Measurements from ENCODE around the gene KLK1. TPM values are rescaled to one million over a fixed set of nuclear protein-coding genes. Genes with fewer than 3 reads are reported as not detected.
A peak's percentile ranks its signal among the peaks of the same experiment; 100 is the strongest.

Gene KLK1
- total RNA-seq = 2.1 TPM

DNA sequence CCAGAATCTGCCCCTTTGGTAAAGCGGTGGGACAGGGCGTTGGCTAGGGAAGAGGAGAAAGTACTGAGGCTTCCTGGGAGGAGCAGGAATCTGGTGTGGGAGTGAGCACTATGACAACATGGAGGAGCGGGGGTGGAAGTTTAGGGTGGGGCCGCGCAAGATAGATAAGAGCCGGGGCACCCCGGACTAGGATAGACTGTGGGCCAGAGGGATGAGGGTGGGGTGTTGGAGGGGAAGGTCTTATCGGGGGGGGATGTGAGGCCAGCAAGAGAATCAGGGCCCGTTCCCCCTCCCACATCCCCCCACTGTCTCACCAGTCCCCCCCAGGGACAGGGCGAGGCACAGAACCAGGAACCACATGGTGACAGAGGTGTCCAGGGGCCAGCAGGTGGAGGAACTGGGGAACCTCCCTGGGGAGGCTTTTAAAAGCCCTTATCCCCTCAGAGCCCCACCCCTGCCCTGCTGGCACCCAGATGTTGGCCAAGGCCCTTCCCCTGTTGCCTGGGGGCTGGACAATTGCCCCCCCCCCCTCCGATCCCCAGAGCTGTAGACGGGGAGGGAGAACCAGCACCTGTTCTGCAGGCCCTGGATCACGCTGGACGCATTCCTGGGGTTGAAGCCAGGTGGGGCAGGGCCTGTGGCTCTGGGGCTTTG is at the start of gene KLK1:
Gene KLK1, minus strand, starts transcription at position 399 of the 654 bp plus-strand sequence. Its CDS starts 39 bp downstream, at position 360.
- intact Hi-C loops (cut with DNase I) = no loop called here
- DNase-seq (ENCODE audit: low spot score) (no peak), ATAC-seq (no peak)

DNA sequence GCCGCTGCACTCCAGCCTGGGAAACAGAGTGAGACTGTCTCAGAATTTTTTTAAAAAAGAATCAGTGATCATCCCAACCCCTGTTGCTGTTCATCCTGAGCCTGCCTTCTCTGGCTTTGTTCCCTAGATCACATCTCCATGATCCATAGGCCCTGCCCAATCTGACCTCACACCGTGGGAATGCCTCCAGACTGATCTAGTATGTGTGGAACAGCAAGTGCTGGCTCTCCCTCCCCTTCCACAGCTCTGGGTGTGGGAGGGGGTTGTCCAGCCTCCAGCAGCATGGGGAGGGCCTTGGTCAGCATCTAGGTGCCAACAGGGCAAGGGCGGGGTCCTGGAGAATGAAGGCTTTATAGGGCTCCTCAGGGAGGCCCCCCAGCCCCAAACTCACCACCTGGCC is 49.5 kb upstream of the KLK1 start, which contains the start of gene KLK2:
Gene KLK2, plus strand, starts transcription at position 384 of the 400 bp plus-strand sequence. CDS start 35 bp downstream, outside the sequence.
- intact Hi-C loops (cut with DNase I) = no loop called here
- no peak for DNase-seq (ENCODE audit: low spot score)
- peak; percentile 63 for ATAC-seq

DNA sequence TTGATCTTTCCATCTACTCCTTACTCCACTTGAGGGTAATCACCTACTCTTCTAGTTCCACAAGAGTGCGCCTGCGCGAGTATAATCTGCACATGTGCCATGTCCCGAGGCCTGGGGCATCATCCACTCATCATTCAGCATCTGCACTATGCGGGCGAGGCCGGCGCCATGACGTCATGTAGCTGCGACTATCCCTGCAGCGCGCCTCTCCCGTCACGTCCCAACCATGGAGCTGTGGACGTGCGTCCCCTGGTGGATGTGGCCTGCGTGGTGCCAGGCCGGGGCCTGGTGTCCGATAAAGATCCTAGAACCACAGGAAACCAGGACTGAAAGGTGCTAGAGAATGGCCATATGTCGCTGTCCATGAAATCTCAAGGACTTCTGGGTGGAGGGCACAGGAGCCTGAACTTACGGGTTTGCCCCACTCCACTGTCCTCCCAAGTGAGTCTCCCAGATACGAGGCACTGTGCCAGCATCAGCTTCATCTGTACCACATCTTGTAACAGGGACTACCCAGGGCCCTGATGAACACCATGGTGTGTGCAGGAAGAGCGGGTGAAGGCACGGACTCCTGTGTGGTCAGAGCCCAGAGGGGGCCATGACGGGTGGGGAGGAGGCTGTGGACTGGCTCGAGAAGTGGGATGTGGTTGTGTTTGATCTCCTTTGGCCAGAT is 47.0 kb upstream of the KLK1 start:
- ATAC-seq (no peak), DNase-seq (ENCODE audit: low spot score) (no peak)
- intact Hi-C loops (cut with DNase I) = no loop called here

DNA sequence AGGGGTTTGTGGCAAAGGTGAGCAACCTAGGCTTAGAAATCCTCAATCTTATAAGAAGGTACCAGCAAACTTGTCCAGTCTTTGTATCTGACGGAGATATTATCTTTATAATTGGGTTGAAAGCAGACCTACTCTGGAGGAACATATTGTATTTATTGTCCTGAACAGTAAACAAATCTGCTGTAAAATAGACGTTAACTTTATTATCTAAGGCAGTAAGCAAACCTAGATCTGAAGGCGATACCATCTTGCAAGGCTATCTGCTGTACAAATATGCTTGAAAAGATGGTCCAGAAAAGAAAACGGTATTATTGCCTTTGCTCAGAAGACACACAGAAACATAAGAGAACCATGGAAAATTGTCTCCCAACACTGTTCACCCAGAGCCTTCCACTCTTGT is 45.9 kb upstream of the KLK1 start:
- ATAC-seq = no peak

DNA sequence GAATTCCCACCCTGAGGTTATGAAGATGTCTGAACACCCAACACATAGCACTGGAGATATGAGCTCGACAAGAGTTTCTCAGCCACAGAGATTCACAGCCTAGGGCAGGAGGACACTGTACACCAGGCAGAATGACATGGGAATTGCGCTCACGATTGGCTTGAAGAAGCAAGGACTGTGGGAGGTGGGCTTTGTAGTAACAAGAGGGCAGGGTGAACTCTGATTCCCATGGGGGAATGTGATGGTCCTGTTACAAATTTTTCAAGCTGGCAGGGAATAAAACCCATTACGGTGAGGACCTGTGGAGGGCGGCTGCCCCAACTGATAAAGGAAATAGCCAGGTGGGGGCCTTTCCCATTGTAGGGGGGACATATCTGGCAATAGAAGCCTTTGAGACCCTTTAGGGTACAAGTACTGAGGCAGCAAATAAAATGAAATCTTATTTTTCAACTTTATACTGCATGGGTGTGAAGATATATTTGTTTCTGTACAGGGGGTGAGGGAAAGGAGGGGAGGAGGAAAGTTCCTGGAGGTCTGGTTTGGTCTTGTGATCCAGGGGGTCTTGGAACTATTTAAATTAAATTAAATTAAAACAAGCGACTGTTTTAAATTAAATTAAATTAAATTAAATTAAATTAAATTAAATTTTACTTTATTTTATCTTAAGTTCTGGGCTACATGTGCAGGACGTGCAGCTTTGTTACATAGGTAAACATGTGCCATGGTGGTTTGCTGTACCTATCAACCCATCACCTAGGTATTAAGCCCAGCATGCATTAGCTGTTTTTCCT is 38.1 kb upstream of the KLK1 start:
- ATAC-seq (no peak), DNase-seq (ENCODE audit: low spot score) (no peak)
- intact Hi-C loops (cut with DNase I) = no loop called here

More for the DNA sequence above, 45.9 kb upstream of the KLK1 start:
- intact Hi-C loops (cut with DNase I) = no loop called here
- DNase-seq (ENCODE audit: low spot score) = no peak

DNA sequence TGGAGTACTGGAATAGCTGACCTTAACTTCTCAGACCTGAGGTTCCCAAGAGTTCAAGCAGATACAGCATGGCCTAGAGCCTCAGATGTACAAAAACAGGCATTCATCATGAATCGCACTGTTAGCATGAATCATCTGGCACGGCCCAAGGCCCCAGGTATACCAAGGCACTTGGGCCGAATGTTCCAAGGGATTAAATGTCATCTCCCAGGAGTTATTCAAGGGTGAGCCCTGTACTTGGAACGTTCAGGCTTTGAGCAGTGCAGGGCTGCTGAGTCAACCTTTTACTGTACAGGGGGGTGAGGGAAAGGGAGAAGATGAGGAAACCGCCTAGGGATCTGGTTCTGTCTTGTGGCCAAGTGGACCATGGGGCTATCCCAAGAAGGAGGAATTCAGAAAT is 37.4 kb upstream of the KLK1 start:
- ATAC-seq = no peak
- intact Hi-C loops (cut with DNase I) = no loop called here
- no peak for DNase-seq (ENCODE audit: low spot score)

DNA sequence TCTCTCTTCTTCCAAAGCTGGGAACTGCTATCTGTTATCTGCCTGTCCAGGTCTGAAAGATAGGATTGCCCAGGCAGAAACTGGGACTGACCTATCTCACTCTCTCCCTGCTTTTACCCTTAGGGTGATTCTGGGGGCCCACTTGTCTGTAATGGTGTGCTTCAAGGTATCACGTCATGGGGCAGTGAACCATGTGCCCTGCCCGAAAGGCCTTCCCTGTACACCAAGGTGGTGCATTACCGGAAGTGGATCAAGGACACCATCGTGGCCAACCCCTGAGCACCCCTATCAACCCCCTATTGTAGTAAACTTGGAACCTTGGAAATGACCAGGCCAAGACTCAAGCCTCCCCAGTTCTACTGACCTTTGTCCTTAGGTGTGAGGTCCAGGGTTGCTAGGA is 36.3 kb upstream of the KLK1 start:
- no peak for ATAC-seq
- intact Hi-C loops (cut with DNase I) = no loop called here
- DNase-seq (ENCODE audit: low spot score) = no peak

DNA sequence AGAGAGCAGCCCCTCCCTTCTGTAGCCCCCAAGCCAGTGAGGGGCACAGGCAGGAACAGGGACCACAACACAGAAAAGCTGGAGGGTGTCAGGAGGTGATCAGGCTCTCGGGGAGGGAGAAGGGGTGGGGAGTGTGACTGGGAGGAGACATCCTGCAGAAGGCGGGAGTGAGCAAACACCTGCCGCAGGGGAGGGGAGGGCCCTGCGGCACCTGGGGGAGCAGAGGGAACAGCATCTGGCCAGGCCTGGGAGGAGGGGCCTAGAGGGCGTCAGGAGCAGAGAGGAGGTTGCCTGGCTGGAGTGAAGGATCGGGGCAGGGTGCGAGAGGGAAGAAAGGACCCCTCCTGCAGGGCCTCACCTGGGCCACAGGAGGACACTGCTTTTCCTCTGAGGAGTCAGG is 35.3 kb upstream of the KLK1 start:
- intact Hi-C loops (cut with DNase I) = no loop called here
- ATAC-seq = no peak
- DNase-seq (ENCODE audit: low spot score) = no peak

DNA sequence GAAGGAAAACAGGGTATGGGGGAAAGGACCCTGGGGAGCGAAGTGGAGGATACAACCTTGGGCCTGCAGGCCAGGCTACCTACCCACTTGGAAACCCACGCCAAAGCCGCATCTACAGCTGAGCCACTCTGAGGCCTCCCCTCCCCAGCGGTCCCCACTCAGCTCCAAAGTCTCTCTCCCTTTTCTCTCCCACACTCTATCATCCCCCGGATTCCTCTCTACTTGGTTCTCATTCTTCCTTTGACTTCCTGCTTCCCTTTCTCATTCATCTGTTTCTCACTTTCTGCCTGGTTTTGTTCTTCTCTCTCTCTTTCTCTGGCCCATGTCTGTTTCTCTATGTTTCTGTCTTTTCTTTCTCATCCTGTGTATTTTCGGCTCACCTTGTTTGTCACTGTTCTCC is 33.8 kb upstream of the KLK1 start:
- intact Hi-C loops (cut with DNase I) = no loop called here
- ATAC-seq (no peak), DNase-seq (ENCODE audit: low spot score) (no peak)

DNA sequence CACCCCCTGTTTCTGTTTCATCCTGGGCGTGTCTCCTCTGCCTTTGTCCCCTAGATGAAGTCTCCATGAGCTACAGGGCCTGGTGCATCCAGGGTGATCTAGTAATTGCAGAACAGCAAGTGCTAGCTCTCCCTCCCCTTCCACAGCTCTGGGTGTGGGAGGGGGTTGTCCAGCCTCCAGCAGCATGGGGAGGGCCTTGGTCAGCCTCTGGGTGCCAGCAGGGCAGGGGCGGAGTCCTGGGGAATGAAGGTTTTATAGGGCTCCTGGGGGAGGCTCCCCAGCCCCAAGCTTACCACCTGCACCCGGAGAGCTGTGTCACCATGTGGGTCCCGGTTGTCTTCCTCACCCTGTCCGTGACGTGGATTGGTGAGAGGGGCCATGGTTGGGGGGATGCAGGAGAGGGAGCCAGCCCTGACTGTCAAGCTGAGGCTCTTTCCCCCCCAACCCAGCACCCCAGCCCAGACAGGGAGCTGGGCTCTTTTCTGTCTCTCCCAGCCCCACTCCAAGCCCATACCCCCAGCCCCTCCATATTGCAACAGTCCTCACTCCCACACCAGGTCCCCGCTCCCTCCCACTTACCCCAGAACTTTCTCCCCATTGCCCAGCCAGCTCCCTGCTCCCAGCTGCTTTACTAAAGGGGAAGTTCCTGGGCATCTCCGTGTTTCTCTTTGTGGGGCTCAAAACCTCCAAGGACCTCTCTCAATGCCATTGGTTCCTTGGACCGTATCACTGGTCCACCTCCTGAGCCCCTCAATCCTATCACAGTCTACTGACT is 31.2 kb upstream of the KLK1 start, which contains the start of gene KLK3:
Gene KLK3, plus strand, starts transcription at position 280 of the 775 bp plus-strand sequence. Its CDS starts 41 bp downstream, at position 321.
- DNase-seq (ENCODE audit: low spot score) = no peak
- intact Hi-C loops (cut with DNase I) = no loop called here
- no peak for ATAC-seq

DNA sequence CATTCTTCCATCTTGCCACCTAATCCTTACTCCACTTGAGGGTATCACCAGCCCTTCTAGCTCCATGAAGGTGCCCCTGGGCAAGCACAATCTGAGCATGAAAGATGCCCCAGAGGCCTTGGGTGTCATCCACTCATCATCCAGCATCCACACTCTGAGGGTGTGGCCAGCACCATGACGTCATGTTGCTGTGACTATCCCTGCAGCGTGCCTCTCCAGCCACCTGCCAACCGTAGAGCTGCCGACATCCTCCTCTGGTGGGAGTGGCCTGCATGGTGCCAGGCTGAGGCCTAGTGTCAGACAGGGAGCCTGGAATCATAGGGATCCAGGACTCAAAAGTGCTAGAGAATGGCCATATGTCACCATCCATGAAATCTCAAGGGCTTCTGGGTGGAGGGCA is 28.0 kb upstream of the KLK1 start:
- intact Hi-C loops (cut with DNase I) = no loop called here
- DNase-seq (ENCODE audit: low spot score) = no peak
- ATAC-seq = no peak

DNA sequence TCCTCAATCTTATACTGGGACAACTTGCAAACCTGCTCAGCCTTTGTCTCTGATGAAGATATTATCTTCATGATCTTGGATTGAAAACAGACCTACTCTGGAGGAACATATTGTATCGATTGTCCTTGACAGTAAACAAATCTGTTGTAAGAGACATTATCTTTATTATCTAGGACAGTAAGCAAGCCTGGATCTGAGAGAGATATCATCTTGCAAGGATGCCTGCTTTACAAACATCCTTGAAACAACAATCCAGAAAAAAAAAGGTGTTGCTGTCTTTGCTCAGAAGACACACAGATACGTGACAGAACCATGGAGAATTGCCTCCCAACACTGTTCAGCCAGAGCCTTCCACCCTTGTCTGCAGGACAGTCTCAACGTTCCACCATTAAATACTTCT is 27.2 kb upstream of the KLK1 start:
- DNase-seq (ENCODE audit: low spot score) (no peak), ATAC-seq (no peak)
- intact Hi-C loops (cut with DNase I) = no loop called here

DNA sequence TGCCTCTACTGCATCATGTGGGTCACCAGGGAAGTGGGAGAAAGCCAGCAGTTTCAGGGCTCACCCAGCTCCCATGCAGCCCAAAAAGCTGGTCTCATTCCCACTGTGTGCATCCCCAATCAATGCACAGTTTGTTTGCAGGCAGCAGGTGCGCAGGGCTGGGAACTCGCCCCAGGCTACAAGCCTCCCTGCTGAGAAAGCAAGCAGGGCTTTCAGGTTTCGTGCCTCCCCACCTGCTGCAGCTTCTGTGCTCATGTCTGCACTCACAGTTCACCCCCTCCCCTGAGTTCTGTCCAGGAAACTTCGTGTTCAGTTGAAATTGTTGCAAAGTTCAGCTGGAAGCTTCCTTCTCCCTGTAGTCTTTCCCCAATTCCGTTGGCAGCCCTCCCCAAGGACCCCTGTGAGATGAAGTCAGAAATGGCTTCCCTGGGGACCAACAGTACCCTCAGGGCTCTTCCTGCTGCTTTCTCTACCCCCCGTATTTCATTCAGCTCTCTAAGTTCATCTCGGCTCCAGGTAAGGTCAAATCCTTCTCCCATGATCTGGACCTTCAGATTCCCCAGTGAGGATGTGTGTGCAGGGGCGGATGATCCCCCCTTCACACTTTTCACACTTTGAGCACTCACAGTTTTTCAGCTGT is 20.8 kb upstream of the KLK1 start:
- ATAC-seq = no peak
- no peak for DNase-seq (ENCODE audit: low spot score)
- intact Hi-C loops (cut with DNase I) = no loop called here

DNA sequence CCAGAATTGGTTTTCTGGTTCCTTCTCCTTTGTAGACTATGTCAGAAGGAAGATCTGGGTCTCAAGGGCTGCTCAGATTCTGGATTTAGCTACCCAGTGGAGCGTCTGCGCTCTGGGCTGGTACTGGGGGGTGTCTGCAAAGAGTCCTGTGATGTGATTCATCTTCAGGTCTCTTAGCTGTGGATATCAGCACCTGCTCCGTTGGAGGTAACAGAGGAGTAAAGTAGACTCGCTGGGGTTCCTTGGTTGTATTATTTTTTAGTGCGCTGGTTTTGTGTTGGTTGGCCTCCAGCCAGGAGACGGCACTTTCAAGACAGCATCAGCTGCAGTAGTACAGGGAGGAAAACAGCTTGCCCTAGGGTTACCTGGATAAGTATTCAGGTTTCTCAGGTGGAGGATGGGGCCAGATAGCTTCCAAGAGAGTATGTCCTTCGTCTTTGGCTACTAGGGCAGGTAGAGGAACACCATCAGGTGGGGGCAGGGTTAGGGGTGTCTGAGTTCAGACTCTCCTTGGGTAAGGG is 20.2 kb upstream of the KLK1 start:
- DNase-seq (ENCODE audit: low spot score) = no peak
- intact Hi-C loops (cut with DNase I) = no loop called here
- no peak for ATAC-seq

DNA sequence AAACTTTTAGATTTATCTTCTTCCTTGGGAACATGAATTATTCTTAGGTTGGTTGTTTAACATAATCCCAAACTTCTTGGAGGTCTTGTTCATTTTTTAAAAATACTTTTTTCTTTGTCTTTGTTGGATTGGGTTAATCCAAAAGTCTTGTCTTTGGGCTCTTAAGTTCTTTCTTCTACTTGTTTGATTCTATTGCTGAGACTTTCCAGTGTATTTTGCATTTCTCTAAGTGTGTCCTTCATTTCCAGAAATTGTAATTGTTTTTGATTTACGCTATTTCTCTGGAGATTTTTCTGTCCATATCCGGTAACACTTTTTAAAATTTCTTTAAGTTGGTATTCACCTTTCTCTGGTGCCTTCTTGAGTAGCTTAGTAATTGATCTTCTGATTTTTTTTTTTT is 19.6 kb upstream of the KLK1 start:
- DNase-seq (ENCODE audit: low spot score) (no peak), ATAC-seq (no peak)
- intact Hi-C loops (cut with DNase I) = no loop called here

DNA sequence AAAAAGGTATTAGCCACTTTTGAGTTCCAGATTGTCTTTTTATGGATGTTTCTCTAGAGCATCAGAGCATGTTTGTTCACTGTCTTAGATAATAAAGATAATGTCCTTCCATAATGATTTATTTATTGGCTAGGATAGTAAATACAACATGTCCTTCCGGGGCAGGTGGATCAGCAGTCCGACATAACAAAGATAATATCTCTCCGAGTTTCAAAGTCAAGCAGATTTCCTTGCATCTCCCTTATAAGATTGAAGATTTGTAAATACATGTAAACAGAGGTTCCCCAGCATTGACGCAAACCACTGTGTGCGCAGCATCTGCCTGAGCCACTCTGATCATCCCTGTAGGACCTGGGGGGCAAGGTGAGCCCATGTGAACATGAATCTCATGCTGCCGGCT is 18.5 kb upstream of the KLK1 start:
- intact Hi-C loops (cut with DNase I) = no loop called here
- ATAC-seq (no peak), DNase-seq (ENCODE audit: low spot score) (no peak)

DNA sequence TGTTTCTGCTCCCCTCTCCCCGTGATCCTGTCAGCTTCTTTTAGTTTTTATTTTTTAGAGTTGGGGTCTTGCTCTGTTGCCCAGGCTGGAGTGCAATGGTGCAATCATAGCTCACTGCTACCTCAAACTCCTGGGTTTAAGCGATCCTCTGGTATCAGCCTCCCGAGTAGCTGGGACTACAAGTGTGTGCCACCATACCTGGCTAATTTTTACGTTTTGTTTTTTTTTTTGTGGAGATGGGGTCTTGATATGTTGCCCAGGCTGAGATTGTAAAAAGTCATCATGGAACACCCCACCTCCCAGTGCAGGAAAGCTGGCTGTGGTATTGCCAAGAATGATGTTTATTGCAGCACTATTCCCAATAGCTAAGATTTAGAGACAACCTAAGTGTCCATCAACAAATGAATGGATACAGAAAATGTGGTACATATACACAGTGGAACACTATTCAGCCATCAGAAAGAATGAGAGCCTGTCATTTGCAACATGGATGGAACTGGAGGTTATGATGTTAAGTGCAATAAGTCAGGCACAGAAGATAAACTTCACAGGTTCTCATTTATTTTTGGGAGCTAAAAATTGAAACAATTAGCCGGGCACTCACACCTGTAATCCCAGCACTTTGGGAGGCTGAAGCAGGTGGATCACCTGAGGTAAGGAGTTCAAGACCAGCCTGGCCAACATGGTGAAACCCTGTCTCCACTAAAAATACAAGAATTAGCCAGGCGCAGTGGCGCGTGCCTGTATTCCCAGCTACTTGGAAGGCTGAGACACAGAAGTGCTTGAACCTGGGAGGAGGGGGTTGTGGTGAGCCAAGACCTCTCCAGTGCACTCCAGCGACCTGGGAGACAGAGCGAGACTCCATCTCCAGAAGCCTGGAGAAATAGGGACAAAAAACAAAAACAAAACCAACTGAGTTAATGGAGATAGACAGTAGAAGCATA is 16.4 kb upstream of the KLK1 start:
- intact Hi-C loops (cut with DNase I) = no loop called here

DNA sequence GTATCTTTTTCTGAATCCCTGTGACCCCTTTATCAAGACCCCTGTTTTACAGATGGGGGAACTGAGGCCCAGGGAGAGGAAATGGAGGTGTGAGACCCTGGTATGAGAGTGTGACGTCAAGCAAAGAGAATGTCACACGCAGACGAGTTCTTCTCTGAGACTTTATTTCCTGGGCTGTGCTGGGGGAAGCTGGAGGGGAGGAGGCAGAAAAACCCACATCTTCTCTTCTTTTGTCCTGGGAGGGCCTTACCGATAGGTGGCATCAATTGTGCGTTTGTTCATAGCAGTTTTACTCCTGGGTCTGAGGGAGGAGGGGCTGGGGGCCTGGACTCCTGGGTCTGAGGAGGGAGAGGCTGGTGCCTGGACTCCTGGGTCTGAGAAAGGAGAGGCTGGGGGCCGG is 14.7 kb upstream of the KLK1 start:
- DNase-seq (ENCODE audit: low spot score) (no peak), ATAC-seq (no peak)
- intact Hi-C loops (cut with DNase I) = no loop called here

More for the DNA sequence above, 16.4 kb upstream of the KLK1 start:
- no peak for ATAC-seq
- no peak for DNase-seq (ENCODE audit: low spot score)
